ENCODE results near the gene MAN1B1.

MAN1B1 gene

DNA sequence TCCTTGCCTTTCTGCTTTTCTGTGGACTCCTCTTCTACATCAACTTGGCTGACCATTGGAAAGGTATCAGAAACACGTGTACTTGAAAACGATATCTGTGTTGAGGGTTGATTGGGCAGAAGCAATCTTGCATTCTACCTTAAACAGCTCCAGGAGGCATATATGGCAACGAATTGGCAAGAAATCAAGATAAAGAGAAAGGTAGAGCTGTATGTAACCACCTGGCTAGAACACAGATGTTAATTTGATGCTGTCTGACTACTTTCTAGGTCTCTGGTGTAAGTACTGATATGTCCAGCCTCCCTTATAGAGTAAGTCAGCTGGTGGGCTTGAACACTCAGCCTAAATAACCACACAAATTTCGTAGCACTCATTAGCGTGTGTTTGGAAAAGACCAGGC lies 1.3 kb downstream of the MAN1B1 start:
- no peak for DNase-seq

- DNase-seq = no peak
These were observed 2.6 kb downstream of the MAN1B1 start for GRCh38 chr9:137089232-137089947.

- DNase-seq = no peak
These were observed 9.1 kb downstream of the MAN1B1 start for GRCh38 chr9:137095664-137096517.

- DNase-seq = no peak
These were observed 10.2 kb downstream of the MAN1B1 start for GRCh38 chr9:137096785-137097546.

GRCh38 chr9:137097761-137098462 lies 11.1 kb downstream of the MAN1B1 start:
- DNase-seq = no peak

GRCh38 chr9:137099231-137099630 lies 12.4 kb downstream of the MAN1B1 start:
- DNase-seq = no peak

DNA sequence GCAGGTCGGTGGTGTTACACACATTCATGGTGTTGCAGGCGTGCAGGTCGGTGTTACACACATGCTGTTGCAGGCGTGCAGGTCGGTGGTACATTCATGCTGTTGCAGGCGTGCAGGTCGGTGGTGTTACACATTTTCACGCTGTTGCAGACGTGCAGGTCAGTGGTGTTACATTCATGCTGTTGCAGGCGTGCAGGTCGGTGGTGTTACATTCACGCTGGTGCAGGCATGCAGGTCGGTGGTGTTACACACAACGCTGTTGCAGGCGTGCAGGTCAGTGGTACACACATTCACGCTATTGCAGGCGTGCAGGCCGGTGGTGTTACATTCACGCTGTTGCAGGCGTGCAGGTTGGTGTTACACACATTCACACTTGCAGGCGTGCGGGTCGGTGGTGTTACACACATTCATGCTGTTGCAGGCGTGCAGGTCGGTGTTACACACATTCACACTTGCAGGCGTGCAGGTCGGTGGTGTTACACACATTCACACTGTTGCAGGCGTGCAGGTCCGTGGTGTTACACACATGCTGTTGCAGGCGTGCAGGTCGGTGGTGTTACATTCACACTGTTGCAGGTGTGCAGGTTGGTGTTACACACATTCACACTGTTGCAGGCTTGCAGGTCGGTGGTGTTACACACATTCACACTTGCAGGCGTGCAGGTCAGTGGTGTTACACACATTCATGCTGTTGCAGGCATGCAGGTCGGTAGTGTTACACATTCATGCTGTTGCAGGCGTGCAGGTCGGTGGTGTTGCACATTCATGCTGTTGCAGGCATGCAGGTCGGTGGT lies 16.6 kb downstream of the MAN1B1 start:
- DNase-seq = no peak

DNA sequence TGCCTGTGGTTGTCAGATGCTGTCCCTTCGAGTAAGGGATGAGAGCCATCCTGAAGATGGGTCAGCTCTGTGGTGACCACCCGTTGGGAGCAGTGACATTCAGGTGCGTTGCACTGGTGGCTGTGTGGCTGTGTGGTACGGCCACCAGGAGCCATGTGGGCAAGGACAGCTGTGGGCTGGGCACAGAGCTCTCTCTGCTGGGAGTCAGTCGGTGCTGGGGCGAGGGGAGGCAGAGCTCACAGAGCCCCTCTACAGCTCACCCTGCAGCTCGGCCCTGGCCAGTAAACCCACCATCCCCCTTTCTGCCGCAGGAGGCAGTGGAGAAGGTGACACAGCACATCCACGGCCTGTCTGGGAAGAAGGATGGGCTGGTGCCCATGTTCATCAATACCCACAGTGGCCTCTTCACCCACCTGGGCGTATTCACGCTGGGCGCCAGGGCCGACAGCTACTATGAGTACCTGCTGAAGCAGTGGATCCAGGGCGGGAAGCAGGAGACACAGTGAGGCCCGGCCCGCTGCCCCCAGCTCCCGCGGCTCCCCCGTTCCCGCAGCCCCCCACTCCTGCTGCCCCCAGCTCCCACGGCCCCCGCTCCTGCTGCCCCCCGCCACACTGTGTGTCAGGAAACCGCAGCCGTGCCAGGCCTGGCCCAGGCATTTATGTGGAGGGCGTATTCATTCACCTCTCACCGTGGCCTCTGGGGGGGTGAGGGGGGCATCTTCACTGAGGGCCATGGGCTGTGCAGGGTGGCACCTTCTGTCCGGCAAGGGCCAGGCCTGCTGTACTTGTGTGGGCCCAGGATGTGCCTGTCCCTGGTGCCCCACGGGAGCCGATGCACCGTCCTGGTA lies 19.3 kb downstream of the MAN1B1 start:
- no peak for DNase-seq

GRCh38 chr9:137106662-137107250 lies 20.0 kb downstream of the MAN1B1 start:
- DNase-seq = no peak

GRCh38 chr9:137107312-137107921 lies 20.6 kb downstream of the MAN1B1 start:
- DNase-seq = no peak

DNA sequence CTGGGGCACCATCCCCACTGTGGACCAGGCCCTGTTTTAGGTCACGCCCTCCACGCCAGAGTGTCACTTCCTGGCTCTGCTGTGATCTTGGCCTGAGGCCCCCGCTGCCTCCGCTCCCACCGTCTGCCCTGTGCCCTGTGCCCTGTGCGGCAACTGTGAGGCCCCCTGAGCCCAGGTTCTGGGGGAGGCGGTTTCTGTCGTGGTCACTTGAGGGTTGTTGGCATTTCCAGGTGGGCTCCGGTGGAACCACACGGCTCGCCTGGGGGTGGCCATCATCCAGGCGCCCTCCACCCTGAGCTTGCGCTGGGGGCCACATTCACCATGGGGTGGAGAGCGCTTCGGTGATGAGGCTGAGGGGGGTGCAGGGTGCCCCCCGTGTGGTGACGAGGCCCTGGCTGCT lies 21.2 kb downstream of the MAN1B1 start:
- no peak for DNase-seq

DNA sequence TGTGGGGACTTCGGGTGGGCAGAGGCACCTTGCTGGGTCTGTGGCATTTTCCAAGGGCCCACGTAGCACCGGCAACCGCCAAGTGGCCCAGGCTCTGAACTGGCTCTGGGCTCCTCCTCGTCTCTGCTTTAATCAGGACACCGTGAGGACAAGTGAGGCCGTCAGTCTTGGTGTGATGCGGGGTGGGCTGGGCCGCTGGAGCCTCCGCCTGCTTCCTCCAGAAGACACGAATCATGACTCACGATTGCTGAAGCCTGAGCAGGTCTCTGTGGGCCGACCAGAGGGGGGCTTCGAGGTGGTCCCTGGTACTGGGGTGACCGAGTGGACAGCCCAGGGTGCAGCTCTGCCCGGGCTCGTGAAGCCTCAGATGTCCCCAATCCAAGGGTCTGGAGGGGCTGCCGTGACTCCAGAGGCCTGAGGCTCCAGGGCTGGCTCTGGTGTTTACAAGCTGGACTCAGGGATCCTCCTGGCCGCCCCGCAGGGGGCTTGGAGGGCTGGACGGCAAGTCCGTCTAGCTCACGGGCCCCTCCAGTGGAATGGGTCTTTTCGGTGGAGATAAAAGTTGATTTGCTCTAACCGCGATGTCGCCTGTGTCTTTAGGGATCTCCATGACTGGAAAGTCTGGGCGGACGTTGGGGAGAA lies 21.9 kb downstream of the MAN1B1 start:
- DNase-seq = no peak

GRCh38 chr9:137109250-137110146 lies 22.7 kb downstream of the MAN1B1 start:
- no peak for DNase-seq

GRCh38 chr9:137110147-137110910 lies 23.5 kb downstream of the MAN1B1 start:
- no peak for DNase-seq

GRCh38 chr9:137110911-137111787 lies 24.4 kb downstream of the MAN1B1 start:
- DNase-seq = no peak

DNA sequence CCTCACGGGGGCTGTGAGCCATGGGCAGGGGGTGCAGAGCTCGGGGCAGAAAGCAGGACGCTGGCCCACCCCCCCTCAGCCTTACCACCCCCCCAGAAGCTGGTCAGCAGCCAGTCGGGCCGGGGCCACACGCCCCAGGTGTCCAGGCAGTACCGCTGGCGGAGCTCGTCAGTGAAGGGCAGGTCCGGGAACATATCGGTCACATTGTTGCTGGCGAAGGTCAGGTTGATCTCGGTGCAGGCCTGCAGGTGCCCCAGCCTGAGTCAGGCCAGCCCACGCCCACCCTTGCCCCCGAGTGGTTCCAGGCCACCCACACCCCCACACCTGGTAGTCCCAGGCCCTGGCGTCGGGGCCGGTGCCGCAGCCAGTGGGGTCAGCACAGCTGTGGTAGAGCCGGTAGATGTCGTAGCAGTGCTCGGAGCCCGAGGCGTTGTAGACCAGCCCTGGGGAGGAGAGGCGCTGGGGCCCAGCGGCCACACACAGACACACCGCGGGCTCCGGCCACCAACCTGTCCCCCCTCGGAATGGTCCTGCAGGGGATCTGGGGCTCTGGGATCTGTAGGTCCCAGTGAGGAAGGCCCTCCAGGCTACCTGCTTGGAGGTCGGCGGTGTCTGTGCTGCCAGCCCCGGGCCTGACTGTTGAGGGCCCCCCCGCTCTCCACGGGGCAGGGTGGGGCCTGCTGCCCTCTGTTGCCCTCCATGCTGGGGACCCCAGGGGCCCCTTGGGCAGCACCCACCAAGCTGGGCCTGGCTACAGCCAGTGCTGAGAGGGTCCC lies 25.2 kb downstream of the MAN1B1 start:
- DNase-seq = no peak
